GM21825 (cell line): Measurements from ENCODE around the gene AGAP3.

Source experiments
- ATAC-seq: cut with Tn5 transposase; IDR thresholded peaks from one replicate; pipeline ENCODE4 v1.9.1; 2021; ENCODE audit warnings: mild to moderate bottlenecking, moderate library complexity; ENCODE audit not compliant: unreplicated experiment

The AGAP3 gene

GRCh38 chr7:151122796-151123157 is 36.5 kb downstream of the AGAP3 start:
- ATAC-seq: no peak

GRCh38 chr7:151123158-151123821 is 37.0 kb downstream of the AGAP3 start:
- ATAC-seq: no peak

- peak; percentile 83 for ATAC-seq
These were observed 37.7 kb downstream of the AGAP3 start for GRCh38 chr7:151123822-151124464.

DNA sequence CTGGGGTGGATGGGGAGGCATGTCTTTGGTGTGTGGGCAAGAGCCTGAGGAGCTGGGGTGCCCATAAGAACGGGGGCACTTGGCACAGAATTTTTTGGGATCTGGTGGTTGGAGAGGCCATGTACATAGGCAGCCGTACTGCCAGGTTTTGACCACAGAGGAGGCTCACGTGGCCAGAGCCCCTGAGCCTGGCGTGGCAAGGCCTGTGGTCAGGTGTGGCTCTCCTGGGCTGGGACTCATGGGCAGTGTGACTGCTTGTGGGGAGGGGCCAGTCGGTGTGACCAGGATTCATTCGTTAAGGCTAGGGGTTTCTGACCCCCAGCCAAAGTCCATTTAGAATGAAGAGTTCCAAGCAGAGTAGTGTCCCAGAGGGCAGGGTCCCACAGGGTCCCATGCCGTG is 38.2 kb downstream of the AGAP3 start:
- no peak for ATAC-seq

GRCh38 chr7:151124899-151125399 is 38.7 kb downstream of the AGAP3 start:
- ATAC-seq: no peak

DNA sequence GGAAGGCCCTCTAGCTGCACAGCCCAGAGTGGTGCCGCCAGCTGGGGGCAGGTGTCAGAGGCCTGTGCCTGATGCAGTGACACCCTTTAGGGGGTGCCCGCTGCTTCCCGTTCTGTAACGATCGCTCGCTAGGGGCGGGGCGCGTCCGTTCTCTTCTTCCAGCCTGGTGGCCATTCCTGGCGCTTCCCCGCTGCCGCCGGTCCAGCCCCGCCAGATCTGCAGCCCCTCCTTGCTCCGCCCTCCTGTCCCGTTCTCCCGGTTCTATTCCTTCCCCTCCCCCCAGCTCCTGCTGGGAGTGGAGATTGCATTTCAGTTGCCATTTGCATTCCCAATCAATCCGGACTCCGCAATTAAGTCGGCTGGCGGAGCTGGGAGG is 39.2 kb downstream of the AGAP3 start:
- no peak for ATAC-seq

DNA sequence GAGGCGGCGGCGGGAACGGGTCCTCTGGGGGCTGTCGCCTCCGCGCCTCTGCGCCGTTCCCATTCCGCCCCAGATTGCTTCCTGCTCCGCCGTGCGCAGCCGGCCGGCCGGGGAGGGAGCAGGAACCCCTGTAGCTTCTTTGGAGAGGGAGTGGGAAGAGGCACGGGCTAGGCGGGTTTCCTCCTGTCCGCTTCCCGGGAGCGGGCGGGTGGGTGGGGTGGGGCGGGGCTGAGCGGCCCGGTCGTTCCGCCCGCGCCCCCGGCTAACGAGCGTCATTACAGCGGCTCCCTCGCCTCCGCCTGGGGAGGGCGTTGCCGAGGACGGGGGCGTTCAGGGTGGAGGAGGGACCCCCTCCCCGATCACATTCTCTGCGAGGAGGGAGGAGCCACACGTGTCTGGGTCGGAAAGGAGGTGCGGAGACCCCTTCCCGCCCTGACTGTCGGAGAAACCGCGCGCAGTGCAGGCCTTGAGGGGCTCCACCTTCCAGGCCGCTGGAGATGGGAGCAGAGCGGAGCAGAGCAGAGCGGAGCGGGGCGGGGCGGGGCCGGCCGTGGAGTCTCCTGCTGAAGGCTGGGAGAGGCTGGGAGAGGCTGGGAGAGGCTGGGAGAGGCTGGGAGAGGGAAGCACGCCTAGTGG is 39.7 kb downstream of the AGAP3 start:
- ATAC-seq: no peak

DNA sequence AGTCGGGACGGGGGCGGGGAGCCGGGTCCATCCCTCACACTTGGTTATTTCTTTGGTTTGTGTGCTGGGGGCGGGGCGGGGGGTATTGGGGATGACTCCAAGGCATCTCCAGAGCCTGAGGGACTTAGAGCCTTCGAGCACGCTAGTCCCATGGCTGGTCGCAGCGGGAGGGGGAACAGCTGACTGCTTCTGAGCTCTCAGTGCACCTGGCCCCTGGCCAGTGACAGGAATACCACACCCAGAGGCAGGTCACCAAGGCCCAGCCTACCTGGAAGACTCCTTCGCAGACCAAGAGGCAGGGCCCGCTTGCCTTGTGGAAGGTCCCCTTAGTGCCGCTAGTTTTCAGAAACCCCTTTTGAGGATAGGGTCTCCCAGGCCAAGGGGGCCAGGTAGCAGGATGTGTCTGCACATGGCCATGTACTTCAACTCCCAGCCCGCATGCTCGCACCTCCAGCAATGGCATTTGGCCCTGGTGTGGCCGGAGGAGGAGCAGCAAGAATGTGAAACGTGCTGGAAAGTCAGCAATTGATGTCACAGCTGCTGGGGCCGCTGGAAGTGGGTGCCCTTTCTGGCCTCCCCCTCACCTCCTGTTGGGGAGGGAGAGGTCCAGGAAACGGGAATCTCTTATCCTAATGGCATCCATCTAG is 40.3 kb downstream of the AGAP3 start:
- ATAC-seq: no peak

GRCh38 chr7:151128144-151128543 is 41.9 kb downstream of the AGAP3 start:
- ATAC-seq: no peak

- no peak for ATAC-seq
These were observed 42.4 kb downstream of the AGAP3 start for GRCh38 chr7:151128716-151129115.

DNA sequence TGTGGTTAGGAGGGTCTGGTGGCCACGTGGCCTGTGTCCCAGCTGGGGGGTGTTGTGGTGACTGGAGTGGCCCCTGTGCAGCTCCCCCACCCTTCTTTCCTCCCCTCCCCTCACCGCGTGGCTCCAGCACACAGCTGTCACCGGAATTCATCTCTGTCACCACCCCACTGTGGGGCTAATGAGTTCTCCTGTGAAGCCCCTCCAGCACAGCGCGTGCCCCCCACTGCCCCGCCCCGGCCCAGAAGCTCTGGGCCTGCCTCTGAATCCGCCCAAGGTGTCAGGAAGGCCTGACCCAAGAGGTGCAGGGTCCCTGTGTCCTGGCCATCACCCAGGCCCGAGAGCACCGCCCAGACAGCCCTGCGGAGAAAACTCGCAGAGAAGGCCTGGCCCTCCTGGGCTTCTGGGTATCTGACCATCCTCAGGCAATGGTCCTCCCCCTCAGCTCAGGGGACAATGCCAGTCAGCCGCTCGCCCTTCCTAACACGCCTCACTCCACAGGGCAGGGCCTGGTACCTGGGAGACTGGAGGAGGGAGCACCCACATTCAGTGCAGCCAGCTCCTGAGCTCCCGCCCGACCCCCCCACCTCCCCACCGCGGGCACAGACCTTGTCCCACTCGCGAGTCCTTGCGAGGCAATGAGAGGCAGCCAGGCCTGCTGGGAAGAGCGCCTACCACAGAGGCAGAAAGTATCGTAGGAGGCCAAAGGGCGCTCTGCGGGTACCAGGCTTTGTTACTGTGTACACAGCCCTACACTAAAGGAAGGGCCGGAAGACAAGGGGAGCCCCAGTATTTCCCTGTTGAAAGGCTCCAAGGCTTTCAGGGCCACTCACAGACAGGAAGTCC is 43.1 kb downstream of the AGAP3 start:
- ATAC-seq: no peak

- ATAC-seq: no peak
These were observed 43.8 kb downstream of the AGAP3 start for GRCh38 chr7:151129960-151130591.

DNA sequence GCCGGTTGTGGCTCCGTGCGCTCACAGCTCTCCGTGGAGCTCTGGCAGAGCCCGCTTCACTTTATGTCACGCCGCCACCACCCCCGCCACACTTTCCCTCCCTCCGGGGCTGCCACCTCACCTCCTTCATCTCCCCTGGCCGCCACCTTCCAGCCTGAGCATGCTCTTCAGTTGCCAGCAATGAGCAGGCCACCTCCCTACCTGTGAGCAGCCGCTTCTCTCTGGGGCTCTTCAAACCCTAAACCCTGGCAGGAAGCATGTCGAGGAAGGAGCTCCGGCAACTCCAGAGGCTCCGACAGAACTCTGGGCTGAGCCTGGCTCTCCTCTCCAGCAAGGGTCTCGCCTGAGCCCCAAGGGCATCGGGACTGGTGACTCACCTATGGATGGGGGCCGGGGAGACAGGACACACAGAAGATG is 44.5 kb downstream of the AGAP3 start:
- ATAC-seq: no peak

DNA sequence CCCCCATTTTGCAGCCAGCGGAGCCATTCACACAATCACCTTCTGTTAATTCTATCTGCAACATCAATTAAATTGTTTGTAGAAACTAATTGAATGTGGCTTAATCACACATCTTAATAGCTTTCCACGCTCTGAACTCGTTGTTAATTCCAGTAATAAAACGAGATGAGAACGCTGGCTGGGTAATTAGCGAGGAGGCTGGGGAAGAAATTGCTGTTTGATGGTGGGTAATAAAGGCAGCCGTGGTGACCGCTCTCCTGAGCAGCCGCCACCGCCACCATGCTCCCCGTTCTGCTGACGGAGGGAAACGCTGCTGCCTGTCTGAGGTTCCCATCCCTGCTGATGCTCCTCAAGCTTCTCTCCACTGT is 44.9 kb downstream of the AGAP3 start:
- no peak for ATAC-seq

DNA sequence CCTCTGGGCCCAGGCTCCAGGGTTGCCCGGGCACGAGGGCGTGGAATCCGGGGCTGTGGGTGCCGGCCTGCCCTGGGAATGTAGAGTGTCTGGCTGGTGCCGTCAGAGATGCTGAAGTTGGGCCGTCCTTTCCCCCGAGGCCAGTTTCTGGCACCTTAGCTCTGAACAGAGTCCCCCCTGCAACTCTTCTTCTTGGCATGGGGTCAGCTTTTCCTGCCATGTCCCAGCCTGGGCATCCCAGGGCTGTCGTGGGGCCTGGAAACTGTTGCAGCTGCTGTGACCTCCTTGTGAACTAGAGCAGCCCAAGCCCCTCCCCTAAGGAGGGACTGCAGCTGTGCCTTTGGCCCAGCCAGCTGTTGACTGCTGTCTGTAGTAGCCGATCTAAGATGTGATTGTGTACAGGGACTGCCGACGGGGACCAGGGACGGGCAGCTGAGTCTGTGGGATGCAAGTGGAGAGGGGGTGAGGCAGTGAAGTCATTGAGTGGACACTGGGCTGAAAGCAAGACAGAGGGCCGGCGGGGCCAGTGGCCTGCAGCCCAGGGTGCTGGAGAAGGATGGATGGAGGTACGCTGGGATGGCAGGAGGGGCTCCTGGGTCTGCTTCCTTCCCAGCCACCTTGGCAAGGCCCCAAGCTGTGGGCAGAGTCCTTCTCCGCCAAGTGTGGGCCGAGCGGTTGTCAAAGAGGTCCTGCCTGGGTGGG is 45.5 kb downstream of the AGAP3 start:
- ATAC-seq: no peak

GRCh38 chr7:151132461-151133205 is 46.4 kb downstream of the AGAP3 start:
- no peak for ATAC-seq

- no peak for ATAC-seq
These were observed 47.2 kb downstream of the AGAP3 start for GRCh38 chr7:151133266-151133985.

- ATAC-seq: no peak
These were observed 47.9 kb downstream of the AGAP3 start for GRCh38 chr7:151133986-151134742.
